GM20000 (cell line): ENCODE results near the gene FYN.

Source experiments
- DNase-seq: peaks from one replicate; pipeline ENCODE4 v3.0.0; 2012; ENCODE audit warnings: low spot score
- CTCF ChIP-seq: IDR thresholded peaks from 2 replicates; pipeline ENCODE4 v1.5.1; 2012; ENCODE audit warnings: mild to moderate bottlenecking, control low read depth; ENCODE audit errors: extremely low read depth, missing control alignments

The FYN gene

GRCh38 chr6:111688331-111688730 lies 184.9 kb downstream of the FYN start:
- no peak for DNase-seq
- TF ChIP-seq CTCF = no peak

GRCh38 chr6:111687652-111688051 lies 185.6 kb downstream of the FYN start:
- TF ChIP-seq CTCF = no peak
- no peak for DNase-seq

- DNase-seq = no peak
- no peak for TF ChIP-seq CTCF
These were observed 186.4 kb downstream of the FYN start for GRCh38 chr6:111686932-111687266.

GRCh38 chr6:111686249-111686931 lies 186.9 kb downstream of the FYN start:
- TF ChIP-seq CTCF = no peak
- no peak for DNase-seq

- no peak for TF ChIP-seq CTCF
- DNase-seq = no peak
These were observed 187.7 kb downstream of the FYN start for GRCh38 chr6:111685526-111685925.

GRCh38 chr6:111685058-111685457 lies 188.2 kb downstream of the FYN start:
- TF ChIP-seq CTCF = no peak
- DNase-seq = no peak

- no peak for DNase-seq
These were observed 189.4 kb downstream of the FYN start for GRCh38 chr6:111683749-111684267.

More at GRCh38 chr6:111683749-111684267, 189.4 kb downstream of the FYN start:
- TF ChIP-seq CTCF = no peak
